Cerebellar nuclear complex (tissue), 1 donor: ENCODE measurements around the gene SETD1A.

ENCODE experiments used
- DNase-seq, 2 experiments: peaks; one replicate each; lab custom pipeline; 2025; lab: John Stamatoyannopoulos, UW

Gene SETD1A

GRCh38 chr16:31020536-31020935, 63.0 kb downstream of the SETD1A start:
- DNase-seq, result no peak

GRCh38 chr16:31022544-31023251, 65.1 kb downstream of the SETD1A start:
- no peak for DNase-seq

- no peak for DNase-seq
These were observed 65.7 kb downstream of the SETD1A start for GRCh38 chr16:31023252-31023602.

- no peak for DNase-seq
These were observed 66.2 kb downstream of the SETD1A start for GRCh38 chr16:31023627-31024226.

GRCh38 chr16:31025339-31025738, 67.8 kb downstream of the SETD1A start:
- DNase-seq, result no peak

- no peak for DNase-seq
These were observed 71.7 kb downstream of the SETD1A start for GRCh38 chr16:31029272-31029671.

- DNase-seq, result no peak
These were observed 73.7 kb downstream of the SETD1A start for GRCh38 chr16:31031276-31031675.

GRCh38 chr16:31032736-31033708, 75.5 kb downstream of the SETD1A start, which contains the start of gene STX4:
STX4 (plus strand) TSS chr16:31033558; CDS start chr16:31033806, 248 bp downstream.
- peak; percentile 93 to 96 for DNase-seq

GRCh38 chr16:31033709-31034492, 76.3 kb downstream of the SETD1A start:
- DNase-seq, result peak in 1 of 2 experiments; percentile 38
